Heart left ventricle (tissue), 16 donors: ENCODE measurements around the gene SHISA3. TPM values are rescaled to one million over a fixed set of nuclear protein-coding genes. Genes with fewer than 3 reads are reported as not detected.
A peak's percentile ranks its signal among the peaks of the same experiment; 100 is the strongest.

Experiments
- ATAC-seq, 4 donors: fragments of 200-7000 bp; cut with Tn5 transposase; one replicate each; pipeline ENCODE4 v1.9.1; 2020 to 2022; ENCODE audit warnings: moderate library complexity in 4 of 4, mild to moderate bottlenecking in 3 of 4, moderate number of reproducible peaks in 1 of 4
- DNase-seq, 5 donors: peaks; one replicate each; pipeline ENCODE4 v3.0.0-alpha.2; 2020
- H3K27ac ChIP-seq, 12 donors: fragments of 200-600 bp; sonication (generic) in 4 of 12; one replicate each; pipeline versions ENCODE4 v1.5.0 to v1.8.0; 2016 to 2022; ENCODE audit warnings: mild to moderate bottlenecking in 2 of 12
- H3K27me3 ChIP-seq, 9 donors: fragments of 200-600 bp; sonication (generic) in 2 of 9; one replicate each; pipeline versions ENCODE4 v1.5.1 to v1.8.0; 2016 to 2022; ENCODE audit warnings: mild to moderate bottlenecking in 3 of 9
- H3K36me3 ChIP-seq, 9 donors: fragments of 200-600 bp; sonication (generic) in 2 of 9; one replicate each; pipeline versions ENCODE4 v1.5.0 to v1.8.0; 2018 to 2022; ENCODE audit warnings: mild to moderate bottlenecking in 2 of 9
- H3K4me1 ChIP-seq, 12 donors: fragments of 200-600 bp; sonication (generic) in 4 of 12; one replicate each; pipeline versions ENCODE4 v1.5.0 to v1.8.0; 2016 to 2022; ENCODE audit warnings: mild to moderate bottlenecking in 3 of 12
- H3K4me3 ChIP-seq, 12 donors: fragments of 200-600 bp; sonication (generic) in 4 of 12; one replicate each; pipeline versions ENCODE4 v1.5.0 to v1.8.0; 2017 to 2022; ENCODE audit warnings: mild to moderate bottlenecking in 9 of 12, moderate library complexity in 4 of 12
- H3K9me3 ChIP-seq, 12 donors: fragments of 200-600 bp; sonication (generic) in 4 of 12; one replicate each; pipeline versions ENCODE4 v1.5.0 to v1.8.0; 2016 to 2022; ENCODE audit warnings: mild to moderate bottlenecking in 1 of 12
- POLR2A ChIP-seq, 2 donors: fragments of 450-650 bp; IDR thresholded peaks; one replicate each; pipeline ENCODE4 v1.6.1; 2017; ENCODE audit warnings: antibody characterized with exemption in 2 of 2, mild to moderate bottlenecking in 2 of 2, moderate library complexity in 2 of 2
- WGBS, 4 donors: extraction: QIAGEN DNeasy Blood & Tissue Kit in 2 of 4; methylation state at CpG; one replicate each; pipeline versions ENCODE4 v1.1.5 to v1.1.7; 2013 to 2018; 5-methylcytosine and 5-hydroxymethylcytosine counted together
- intact Hi-C, 10 donors: fragments of 100-400 bp; cut with DNase I; formaldehyde crosslinking; loops; one replicate each; pipeline versions ENCODE4 v1.11.1 to v1.14.2; 2022
- polyA plus RNA-seq, 2 donors: library from polyadenylated mRNA; stranded (reverse); fragments of 200-250 nt; gene quantifications; one replicate each; pipeline ENCODE4 v1.2.3, GENCODE V29; 2013
- total RNA-seq, 9 donors: library from RNA; depleted of rRNA in 2 of 9; stranded (reverse); fragments of >200 nt in 2 of 9; fragmentation: NEBNext Ultra II Directional in 3 of 9; extraction: Animal tissue kit (Norgen Biotek cat#: 25700) in 3 of 9; gene quantifications; one replicate each; pipeline versions ENCODE4 v1.1.0 to v1.2.4, GENCODE V29; 2016 to 2023
- TF ChIP-seq, protein P1 (sequence below), 12 donors: fragments of 200-600 bp; sonication (generic) in 4 of 12; IDR thresholded peaks; one replicate each; pipeline versions ENCODE4 v1.5.0 to v1.8.0; 2018 to 2022; ENCODE audit warnings: antibody characterized with exemption in 12 of 12, mild to moderate bottlenecking in 5 of 12
- donor health status: ischemic (EF 13 %, LVEDD 7.1; RV severe dilation, severe dysfunction).
- donor health status: healthy with polysubstance abuse.
- donor health status: DM: no; HTN: yes; CAD: no.
- donor health status: DM: no; HTN: no; CAD: no.
- donor health status: ischemic (EF 25% LVEDD 6.9; RV normal size, moderate dysfunction).
- donor health status: ischemic (EF 25% LVEDD 5.7; RV mildly dilated, moderate dysfunction).
- donor health status: healthy.
- donor health status: DM: yes; HTN: yes; CAD: no.
- donor health status: ischemic (EF 35%, LVEDD 5.7; RV mildly dilated, moderate dysfunction).
- donor health status: nonischemic (EF 11% LVEDD 7.7; RV severe dilation, severe dysfunction).
- donor health status: DM: yes; HTN: yes; CAD: no.
- donor health status: PGD.
- donor health status: ischemic (EF 29% LVEDD 5.4; RV normal size, mild dysfunction).
- donor health status: nonischemic (EF 23%, LVEDD 6.1; RV moderate dilation, normal function).

SHISA3 gene
- total and polyA plus RNA-seq, 11 donors: 1.2 to 16.4 (median 2.1) TPM

DNA sequence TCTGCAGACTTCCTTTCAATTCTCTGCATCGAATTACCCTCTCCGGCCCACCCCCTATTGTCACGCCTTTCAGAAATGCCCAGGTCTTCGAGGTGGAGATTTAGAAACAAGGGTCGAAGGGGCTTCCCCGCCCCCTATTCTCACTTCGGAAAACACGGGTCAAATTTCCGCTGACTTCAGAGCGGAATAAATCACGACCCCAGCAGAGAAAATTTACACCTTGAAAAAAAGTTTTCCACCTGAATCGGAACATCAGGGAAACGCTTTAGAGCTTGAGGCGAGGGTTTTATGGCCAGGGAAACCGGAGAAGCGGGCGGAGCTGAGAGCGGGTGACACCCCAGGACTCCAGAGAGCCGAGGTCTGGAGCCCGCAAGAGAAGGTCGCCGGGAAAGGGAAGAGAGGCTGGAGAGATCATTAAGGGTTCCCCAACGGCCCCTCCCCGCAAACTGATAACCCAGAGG lies 1.6 kb downstream of the SHISA3 start:
- Histone ChIP-seq H3K4me3 (peak overlapping the region; percentile 46 to 73 (median 62)), H3K36me3 (no peaks in the 10 kb centered on the region), H3K27me3 (peaks cover 0 to 77% (median 15%) of the 10 kb centered on the region in 9 donors), H3K9me3 (no peaks in the 10 kb centered on the region), H3K27ac (peak overlapping the region in 2 of 12 donors; percentile 15 to 60), H3K4me1 (peaks cover 0 to 34% (median 12%) of the 10 kb centered on the region in 12 donors)
- ATAC-seq (peak; percentile 13 to 54 (median 30)), DNase-seq (no peak)
- WGBS, 4 donors: 6 to 17% (median 7%) methylated on average over 24 of the region's 24 CpGs
- intact Hi-C loops: loop anchor here in 2 of 10 donors (10.0 kb wide), 1 partner anchor 114 kb away; no protein-coding TSS in a partner anchor
- TF ChIP-seq, protein P1, sequence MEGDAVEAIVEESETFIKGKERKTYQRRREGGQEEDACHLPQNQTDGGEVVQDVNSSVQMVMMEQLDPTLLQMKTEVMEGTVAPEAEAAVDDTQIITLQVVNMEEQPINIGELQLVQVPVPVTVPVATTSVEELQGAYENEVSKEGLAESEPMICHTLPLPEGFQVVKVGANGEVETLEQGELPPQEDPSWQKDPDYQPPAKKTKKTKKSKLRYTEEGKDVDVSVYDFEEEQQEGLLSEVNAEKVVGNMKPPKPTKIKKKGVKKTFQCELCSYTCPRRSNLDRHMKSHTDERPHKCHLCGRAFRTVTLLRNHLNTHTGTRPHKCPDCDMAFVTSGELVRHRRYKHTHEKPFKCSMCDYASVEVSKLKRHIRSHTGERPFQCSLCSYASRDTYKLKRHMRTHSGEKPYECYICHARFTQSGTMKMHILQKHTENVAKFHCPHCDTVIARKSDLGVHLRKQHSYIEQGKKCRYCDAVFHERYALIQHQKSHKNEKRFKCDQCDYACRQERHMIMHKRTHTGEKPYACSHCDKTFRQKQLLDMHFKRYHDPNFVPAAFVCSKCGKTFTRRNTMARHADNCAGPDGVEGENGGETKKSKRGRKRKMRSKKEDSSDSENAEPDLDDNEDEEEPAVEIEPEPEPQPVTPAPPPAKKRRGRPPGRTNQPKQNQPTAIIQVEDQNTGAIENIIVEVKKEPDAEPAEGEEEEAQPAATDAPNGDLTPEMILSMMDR (IDR thresholded peaks at IDR 0.05): no peak
- TF ChIP-seq POLR2A (IDR thresholded peaks at IDR 0.05): no peak

DNA sequence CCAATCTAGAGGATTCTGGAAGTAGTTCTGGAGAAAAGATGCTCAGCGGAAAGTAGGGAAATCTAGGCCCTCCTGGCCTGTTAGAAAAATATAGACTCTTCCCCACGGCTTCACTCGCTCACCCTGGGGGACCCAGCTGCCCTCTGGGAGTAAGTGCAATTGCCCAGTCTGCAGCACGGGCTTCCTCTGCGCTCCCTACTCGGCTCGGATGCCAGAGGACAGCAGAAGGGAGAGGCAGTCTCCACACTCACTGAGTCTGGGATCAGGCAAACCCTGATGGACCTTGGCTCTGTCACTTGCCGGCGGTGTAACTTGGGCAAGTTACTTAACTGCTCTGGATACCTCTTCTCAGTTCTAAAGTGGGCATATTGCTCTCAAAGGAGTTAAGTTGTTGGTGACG lies 2.1 kb downstream of the SHISA3 start:
- DNase-seq: no peak
- no peaks in the 10 kb centered on the region for H3K36me3 ChIP-seq
- peak overlapping the region in 10 of 12 donors; percentile 52 to 67 (median 62) for H3K4me3 ChIP-seq
- peaks cover 0 to 34% (median 12%) of the 10 kb centered on the region in 12 donors for H3K4me1 ChIP-seq
- ATAC-seq: peak in 2 of 4 donors; percentile 11 to 26
- intact Hi-C loops: loop anchor here in 2 of 10 donors (10.0 kb wide), 1 partner anchor 115 kb away; no protein-coding TSS in a partner anchor
- WGBS, 4 donors: 35 to 55% (median 40%) methylated on average over 9 to 10 of the region's 10 CpGs
- H3K9me3 ChIP-seq: no peaks in the 10 kb centered on the region
- TF ChIP-seq, protein P1 (IDR thresholded peaks at IDR 0.05): no peak
- H3K27me3 ChIP-seq: peaks cover 0 to 77% (median 15%) of the 10 kb centered on the region in 9 donors
- H3K27ac ChIP-seq: peak overlapping the region in 2 of 12 donors; percentile 15 to 60

DNA sequence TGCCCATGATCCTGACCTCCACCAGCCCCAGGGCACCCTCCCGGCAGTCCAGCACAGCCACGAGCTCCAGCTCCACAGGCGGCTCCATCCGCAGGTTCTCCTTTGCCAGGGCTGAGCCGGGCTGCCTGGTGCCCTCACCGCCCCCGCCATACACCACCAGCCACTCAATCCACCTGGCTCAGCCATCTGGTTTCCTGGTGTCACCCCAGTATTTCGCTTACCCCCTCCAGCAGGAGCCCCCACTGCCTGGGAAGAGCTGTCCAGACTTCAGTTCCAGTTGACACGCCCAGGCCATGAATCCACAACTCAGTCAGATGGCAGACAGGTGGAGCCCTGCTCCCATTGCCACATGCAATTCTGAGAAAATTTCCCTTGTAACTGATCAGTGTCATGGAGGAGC lies 3.9 kb downstream of the SHISA3 start:
- no peaks in the 10 kb centered on the region for H3K9me3 ChIP-seq
- no peak overlapping the region for H3K4me3 ChIP-seq
- intact Hi-C loops: no loop called here
- H3K4me1 ChIP-seq: peaks cover 0 to 34% (median 12%) of the 10 kb centered on the region in 12 donors
- TF ChIP-seq, protein P1 (IDR thresholded peaks at IDR 0.05): peak in 1 of 12 donors; percentile 18
- no peak for TF ChIP-seq POLR2A (IDR thresholded peaks at IDR 0.05)
- WGBS, 4 donors: 74 to 94% (median 83%) methylated on average over 9 of the region's 9 CpGs
- no peak overlapping the region for H3K27ac ChIP-seq
- ATAC-seq: no peak
- no peak for DNase-seq
- H3K27me3 ChIP-seq: peaks cover 0 to 59% (median 13%) of the 10 kb centered on the region in 9 donors
- no peaks in the 10 kb centered on the region for H3K36me3 ChIP-seq

DNA sequence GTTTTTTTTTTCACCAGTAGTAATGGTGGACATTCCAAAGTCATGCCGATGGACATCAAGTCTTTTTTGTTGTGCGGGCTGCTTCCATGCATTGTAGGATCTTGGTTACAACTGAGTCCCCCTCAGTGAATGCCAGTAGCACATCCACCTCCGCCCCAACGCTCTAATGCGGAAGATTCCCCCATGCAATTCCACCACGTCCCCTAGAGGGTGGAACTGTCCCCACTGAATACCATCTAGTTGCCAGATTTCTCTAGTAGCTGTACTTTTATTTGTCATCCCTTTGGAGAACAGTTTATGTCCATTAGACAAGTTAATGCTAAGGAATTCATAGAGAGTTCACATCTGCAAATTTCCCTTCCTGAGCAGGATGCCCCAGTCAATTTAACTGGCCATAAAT lies 6.7 kb downstream of the SHISA3 start:
- Histone ChIP-seq H3K27ac (no peak overlapping the region), H3K36me3 (no peaks in the 10 kb centered on the region), H3K4me3 (no peak overlapping the region), H3K27me3 (peaks cover 0 to 31% (median 0%) of the 10 kb centered on the region in 9 donors), H3K9me3 (no peaks in the 10 kb centered on the region), H3K4me1 (peaks cover 0 to 6% (median 0%) of the 10 kb centered on the region in 12 donors)
- ATAC-seq: no peak
- 81 to 86% (median 83%) methylated on average over 6 of the region's 6 CpGs for WGBS, 4 donors
- no peak for TF ChIP-seq POLR2A (IDR thresholded peaks at IDR 0.05)
- TF ChIP-seq, protein P1 (IDR thresholded peaks at IDR 0.05): no peak
- intact Hi-C loops: no loop called here
- DNase-seq: no peak
